BJ (cell line): ENCODE data around the gene MCTP1. TPM values are rescaled to one million over a fixed set of nuclear protein-coding genes. Genes with fewer than 3 reads are reported as not detected.

Experiments
- CTCF ChIA-PET: fragments of 350-600 bp; formaldehyde crosslinking; extraction: SDS; loops from one replicate; lab custom pipeline; 2021; ENCODE audit warnings: antibody characterized with exemption, inconsistent platforms; lab: Yijun Ruan, JAX
- POLR2A ChIA-PET: fragments of 300-600 bp; sonication (Branson Sonifier 250); formaldehyde crosslinking; extraction: SDS; loops from one replicate; lab custom pipeline; 2021; ENCODE audit warnings: antibody characterized with exemption; lab: Charles Lee
- DNase-seq: peaks from one replicate; pipeline ENCODE4 v3.0.0-alpha.2; 2011; ENCODE audit warnings: low read depth
- H3K27me3 ChIP-seq: 2 replicates; pipeline ENCODE4 v1.6.0; 2011; ENCODE audit warnings: low read length; ENCODE audit not compliant: control insufficient read depth, insufficient read depth
- H3K36me3 ChIP-seq: 2 replicates; pipeline ENCODE4 v1.5.1; 2011; ENCODE audit warnings: low read length; ENCODE audit not compliant: control insufficient read depth, insufficient read depth
- H3K4me3 ChIP-seq: 2 replicates; pipeline ENCODE4 v1.5.1; 2011; ENCODE audit warnings: low read depth, mild to moderate bottlenecking, control low read depth, low read length
- CTCF ChIP-seq: IDR thresholded peaks from 2 replicates; pipeline ENCODE4 v1.5.1; 2011; ENCODE audit warnings: low read depth, mild to moderate bottlenecking, control low read depth, inconsistent platforms, low read length, moderate library complexity; ENCODE audit not compliant: insufficient read depth
- polyA plus RNA-seq: library from polyadenylated mRNA; depleted of rRNA; stranded (reverse); fragments of >200 nt; gene quantifications from 2 replicates; pipeline ENCODE4 v1.2.3, GENCODE V29; 2011

MCTP1 gene
- polyA plus RNA-seq, 1 experiment = 0.02 TPM

- CTCF ChIA-PET = no interaction called here
- no peaks in the 10 kb centered on the region for H3K27me3 ChIP-seq
- no peak overlapping the region for H3K4me3 ChIP-seq
- TF ChIP-seq CTCF = no peak
- no peak for DNase-seq
- POLR2A ChIA-PET = no interaction called here
- H3K36me3 ChIP-seq = no peaks in the 10 kb centered on the region
Observed at GRCh38 chr5:95241161-95241560, 43.7 kb downstream of the MCTP1 start.

- ChIA-PET CTCF (interaction anchor here (0.7 to 1.4 kb wide), 3 partner anchors 8 to 271 kb away, joined by 3 to 7 read pairs (median 6); no protein-coding TSS in a partner anchor), POLR2A (no interaction called here)
- DNase-seq = no peak
- Histone ChIP-seq H3K27me3 (no peaks in the 10 kb centered on the region), H3K36me3 (no peaks in the 10 kb centered on the region), H3K4me3 (no peak overlapping the region)
- no peak for TF ChIP-seq CTCF
Observed at GRCh38 chr5:95238560-95239325, 46.2 kb downstream of the MCTP1 start.

- TF ChIP-seq CTCF = no peak
- no peak overlapping the region for H3K4me3 ChIP-seq
- ChIA-PET POLR2A (no interaction called here), CTCF (interaction anchor here (1.1 kb wide), 1 partner anchor 269 kb away, joined by 4 read pairs; no protein-coding TSS in a partner anchor)
- no peak for DNase-seq
- H3K27me3 ChIP-seq = no peaks in the 10 kb centered on the region
- no peaks in the 10 kb centered on the region for H3K36me3 ChIP-seq
Observed at GRCh38 chr5:95237324-95237723, 47.6 kb downstream of the MCTP1 start.

- Histone ChIP-seq H3K27me3 (no peaks in the 10 kb centered on the region), H3K4me3 (no peak overlapping the region), H3K36me3 (no peaks in the 10 kb centered on the region)
- CTCF ChIA-PET = interaction anchor here (0.8 kb wide), 1 partner anchor 267 kb away, joined by 3 read pairs; no protein-coding TSS in a partner anchor
- DNase-seq = no peak
- POLR2A ChIA-PET = no interaction called here
- no peak for TF ChIP-seq CTCF
Observed at GRCh38 chr5:95235439-95235982, 49.4 kb downstream of the MCTP1 start.

- no peak overlapping the region for H3K4me3 ChIP-seq
- CTCF ChIA-PET = no interaction called here
- POLR2A ChIA-PET = no interaction called here
- no peaks in the 10 kb centered on the region for H3K36me3 ChIP-seq
- DNase-seq = no peak
- no peaks in the 10 kb centered on the region for H3K27me3 ChIP-seq
- TF ChIP-seq CTCF = no peak
Observed at GRCh38 chr5:95229646-95230045, 55.2 kb downstream of the MCTP1 start.
